Hepatic stellate cell (primary cell): ENCODE measurements around the gene RAD18.
A peak's percentile ranks its signal among the peaks of the same experiment; 100 is the strongest.

Source experiments
- DNase-seq: peaks from one replicate; pipeline ENCODE4 v3.0.0; 2011; ENCODE audit warnings: low spot score

Gene RAD18

DNA sequence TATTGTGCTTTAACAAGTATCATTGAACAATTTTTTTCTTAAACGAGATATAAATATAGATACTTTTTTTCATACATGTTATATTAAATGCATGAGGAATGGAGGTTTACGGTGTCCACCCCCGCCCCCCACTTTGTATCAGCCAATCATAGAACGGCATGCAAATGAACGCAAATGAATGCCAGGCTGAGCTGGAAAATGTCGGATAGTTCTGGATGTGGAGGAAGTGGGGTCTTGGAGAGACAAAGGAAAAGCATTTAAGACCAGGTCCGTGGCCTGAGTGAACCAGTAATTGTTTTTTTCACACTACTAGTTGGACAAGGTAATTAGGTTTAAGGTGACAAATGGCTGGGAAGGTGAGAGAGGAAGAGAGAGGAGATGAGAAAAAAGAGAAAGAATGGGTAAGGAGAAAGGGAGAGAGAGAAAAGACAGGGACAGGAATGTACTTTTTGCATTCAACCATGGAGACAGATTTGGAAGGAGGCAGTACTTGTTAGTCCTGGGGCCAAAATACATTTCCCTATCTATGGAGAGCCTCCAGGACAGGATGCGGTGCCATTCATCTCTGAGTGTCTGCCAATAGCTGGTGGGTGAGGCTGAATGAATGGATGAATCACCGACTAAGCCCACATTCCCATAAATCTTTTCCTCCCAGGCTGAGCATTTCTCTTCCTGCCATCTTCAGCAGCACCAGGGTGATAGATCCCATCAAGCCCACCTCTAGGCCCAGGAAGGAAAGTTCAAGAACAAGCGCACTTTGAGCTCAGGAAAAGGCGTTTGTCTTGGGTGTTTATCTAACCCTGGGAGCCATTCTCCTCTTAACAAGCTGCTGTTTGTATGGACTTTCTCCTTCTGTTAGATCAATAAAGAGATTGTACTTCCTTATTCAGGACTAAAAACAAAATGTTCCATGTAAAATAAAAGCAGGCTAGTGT, 1.4 kb upstream of the RAD18 start:
- DNase-seq = no peak

DNA sequence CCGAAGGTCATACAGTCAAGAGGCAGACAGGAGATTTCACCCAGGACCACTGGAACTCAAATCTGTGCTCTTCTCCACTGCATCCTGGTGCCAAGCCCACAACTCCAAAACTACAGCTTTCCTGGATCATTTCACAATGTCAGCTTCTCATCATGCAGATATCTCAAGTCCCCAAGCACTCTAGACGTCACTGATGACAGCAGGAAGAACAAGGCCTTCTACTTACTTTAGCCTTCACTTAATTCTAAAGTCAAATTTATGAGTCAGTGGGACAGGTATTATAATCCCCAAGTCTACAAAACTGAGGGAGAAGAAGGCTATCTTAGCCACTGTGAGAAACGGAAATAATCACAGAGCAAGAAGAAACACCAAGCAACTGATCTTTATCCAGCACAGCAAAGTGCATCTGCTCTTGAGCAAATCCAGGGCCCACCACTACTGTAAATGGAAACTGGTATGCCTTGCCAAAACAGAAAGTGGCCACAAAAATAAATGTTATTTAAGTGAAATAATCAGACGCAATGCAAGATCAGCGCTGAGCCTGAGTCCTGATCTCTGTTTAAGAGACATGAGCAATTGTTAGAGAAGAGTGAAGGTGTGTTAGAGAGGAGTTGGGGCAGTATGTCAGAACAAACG, 928 bp downstream of the RAD18 start:
- no peak for DNase-seq

DNA sequence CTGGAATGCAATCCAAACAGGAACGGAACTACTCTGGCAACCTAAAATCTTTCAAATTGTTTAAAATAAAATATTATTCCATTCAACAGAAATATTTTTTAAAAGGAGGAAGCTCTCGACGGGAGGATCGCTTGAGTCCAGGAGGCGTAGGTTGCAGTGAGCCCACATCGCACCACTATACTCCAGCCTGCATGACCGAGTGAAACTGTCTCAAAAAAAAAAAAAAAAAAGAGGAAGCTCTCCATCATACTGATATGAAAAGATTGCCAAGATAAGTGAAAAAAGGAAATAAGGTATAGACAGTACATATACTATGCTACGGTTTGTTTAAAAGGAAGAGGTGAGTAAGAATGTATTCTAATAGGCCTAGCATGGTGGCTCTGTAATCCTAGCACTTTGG, 3.6 kb downstream of the RAD18 start:
- no peak for DNase-seq

DNA sequence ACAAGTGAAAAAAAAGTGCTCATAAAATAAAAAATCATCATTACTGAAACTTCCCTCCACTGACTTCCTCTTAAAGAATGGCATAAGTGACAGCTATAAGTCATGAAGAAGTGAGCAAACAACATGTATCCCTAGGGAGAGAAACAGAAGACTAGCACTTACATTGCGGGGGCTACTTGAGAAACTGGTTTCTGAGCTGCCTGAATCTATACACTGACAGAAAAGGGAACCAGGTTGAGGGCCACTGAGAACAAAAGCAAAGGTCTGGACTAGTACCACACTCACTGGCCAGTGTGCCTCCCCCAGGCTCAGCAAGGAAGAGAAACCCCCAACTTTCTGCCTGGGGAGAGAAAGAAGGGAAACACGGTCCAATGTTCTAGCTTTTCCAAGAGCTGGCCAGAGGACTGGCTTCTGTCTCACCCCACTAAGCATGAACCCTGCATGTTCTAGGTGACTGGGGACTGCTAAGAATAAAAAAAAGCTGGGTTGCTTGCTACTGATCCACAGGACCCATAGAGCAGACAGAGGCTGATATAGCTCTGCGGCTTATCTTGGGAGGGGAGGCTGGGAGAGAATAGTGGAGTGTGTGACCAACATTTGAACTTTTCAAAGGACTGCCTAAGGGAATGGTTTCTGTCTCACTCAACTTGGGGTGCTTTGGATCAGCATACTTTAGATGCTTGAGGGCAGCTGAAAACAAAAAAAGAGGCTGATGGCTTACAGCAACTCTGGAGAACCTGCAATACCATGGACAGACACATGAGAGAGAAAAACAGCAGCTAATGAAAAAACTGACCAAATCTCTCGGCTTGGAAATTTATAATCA, 8.1 kb downstream of the RAD18 start:
- DNase-seq = peak; percentile 46

GRCh38 chr3:8953313-8953712, 10.0 kb downstream of the RAD18 start:
- DNase-seq = no peak

DNA sequence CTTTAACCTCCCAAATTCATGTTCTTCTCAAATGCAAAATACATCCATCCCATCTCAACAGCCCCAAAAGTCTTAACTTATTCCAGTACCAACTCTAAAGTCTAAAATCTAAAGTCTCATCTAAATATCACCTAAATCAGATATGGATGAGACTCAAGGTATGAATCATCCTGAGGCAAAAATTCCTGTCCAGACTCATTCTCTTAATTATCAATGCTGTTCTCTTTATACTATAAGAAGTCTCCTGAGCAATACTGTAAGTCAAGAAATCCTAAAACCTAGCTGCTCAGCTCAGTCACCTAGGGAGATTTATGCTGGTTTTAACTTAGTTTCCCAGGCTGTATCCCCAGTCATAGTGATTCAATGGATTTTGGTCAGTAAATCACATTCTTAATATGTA, 11.1 kb downstream of the RAD18 start:
- no peak for DNase-seq

- DNase-seq = no peak
These were observed 17.2 kb downstream of the RAD18 start for GRCh38 chr3:8945890-8946600.

GRCh38 chr3:8942746-8943488, 20.4 kb downstream of the RAD18 start:
- DNase-seq = no peak

DNA sequence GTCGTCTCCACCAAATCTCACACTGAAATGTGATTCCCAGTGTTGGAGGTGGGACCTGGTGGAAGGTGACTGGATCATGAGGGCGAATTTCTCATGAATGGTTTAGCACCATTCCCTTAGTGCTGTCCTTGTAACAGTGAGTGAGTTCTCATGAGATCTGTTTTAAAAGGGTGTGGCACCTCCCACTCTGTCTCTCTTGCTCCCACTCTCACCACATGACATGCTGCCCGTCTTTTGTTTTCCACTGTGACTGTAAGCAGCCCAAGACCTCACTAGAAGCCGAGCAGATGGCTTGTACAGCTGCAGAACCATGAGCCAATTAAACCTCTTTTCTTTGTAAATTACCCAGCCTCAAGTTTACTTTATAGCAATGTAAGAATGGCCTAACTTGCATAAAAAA, 21.2 kb downstream of the RAD18 start:
- DNase-seq = no peak

DNA sequence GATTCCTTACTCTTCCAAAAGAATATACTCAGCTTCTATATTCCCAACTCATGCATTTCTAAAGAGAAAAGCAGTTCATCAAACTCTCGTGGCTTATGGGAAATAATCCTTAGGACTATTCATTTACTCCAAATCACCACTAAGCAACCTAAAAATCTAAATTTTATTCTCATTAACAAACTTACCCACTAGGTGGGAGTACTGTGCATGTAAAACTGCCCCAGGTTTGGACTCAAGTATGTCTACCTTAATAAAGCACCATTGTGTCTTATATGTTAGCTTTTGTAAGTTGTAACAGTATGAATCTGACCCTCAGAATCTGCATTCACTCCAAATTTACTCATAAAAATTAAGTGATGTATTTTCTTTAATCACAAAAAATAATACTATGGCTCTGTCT, 25.3 kb downstream of the RAD18 start:
- no peak for DNase-seq

DNA sequence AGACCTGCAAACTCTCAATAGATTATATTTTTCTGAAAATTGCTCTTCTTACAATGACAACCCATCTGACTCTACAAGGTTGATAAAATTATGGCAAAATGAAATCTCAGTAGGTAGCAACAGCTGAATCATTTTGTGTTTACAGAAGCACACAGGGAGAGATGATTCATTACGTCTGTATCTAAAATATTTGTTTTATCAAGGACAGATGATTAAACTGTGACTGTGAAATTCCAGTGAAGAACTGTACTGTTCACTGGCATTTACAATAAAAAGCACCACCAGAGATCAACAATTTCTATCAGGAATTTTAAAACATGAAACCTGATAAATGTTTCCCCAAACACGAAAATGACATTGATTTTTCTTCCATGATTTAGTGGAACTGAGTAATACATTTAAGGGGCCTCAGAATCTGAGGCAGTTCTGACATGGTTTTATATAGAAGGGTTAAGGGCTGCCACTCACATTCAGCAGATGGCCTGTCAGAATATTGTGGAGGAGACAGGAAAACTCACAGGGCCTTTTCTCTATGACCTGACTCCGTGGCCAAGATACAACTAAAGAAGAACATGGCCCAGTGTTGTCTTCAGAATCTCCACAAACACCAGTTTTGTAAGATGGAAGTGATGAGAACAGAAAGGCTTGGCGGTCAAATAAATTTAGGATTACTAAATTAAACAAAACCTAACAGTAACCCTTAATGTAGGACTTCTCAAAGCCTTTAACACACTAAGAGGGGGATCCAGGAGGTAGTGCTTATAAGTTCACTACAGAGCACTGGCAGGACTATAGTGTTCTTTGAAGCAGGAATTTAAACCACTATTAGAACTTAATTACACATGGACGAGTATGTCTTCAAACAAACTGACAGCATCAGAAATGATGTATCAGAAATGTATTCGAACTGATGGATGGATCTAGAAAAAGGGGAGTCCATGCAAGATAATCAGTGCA, 25.9 kb downstream of the RAD18 start:
- DNase-seq = peak; percentile 48

GRCh38 chr3:8932507-8932906, 30.8 kb downstream of the RAD18 start:
- DNase-seq = no peak

- no peak for DNase-seq
These were observed 31.9 kb downstream of the RAD18 start for GRCh38 chr3:8931342-8931741.

DNA sequence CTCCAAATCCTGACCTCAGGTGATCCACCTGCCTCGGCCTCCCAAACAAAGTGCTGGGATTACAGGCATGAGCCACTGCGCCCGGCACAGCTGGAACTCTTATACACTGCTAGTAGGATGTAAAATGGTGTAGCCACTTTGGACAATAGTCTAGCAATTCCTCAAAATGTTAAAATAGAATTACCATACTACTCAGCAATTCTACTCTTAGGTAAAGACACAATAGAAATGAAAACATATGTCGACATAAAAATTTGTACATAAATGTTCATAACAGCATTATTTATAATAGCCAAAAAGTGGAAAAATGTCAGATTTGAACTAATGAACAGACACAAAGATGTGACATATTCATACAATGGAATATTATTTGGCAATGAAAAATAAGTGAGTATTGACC, 33.4 kb downstream of the RAD18 start:
- no peak for DNase-seq

DNA sequence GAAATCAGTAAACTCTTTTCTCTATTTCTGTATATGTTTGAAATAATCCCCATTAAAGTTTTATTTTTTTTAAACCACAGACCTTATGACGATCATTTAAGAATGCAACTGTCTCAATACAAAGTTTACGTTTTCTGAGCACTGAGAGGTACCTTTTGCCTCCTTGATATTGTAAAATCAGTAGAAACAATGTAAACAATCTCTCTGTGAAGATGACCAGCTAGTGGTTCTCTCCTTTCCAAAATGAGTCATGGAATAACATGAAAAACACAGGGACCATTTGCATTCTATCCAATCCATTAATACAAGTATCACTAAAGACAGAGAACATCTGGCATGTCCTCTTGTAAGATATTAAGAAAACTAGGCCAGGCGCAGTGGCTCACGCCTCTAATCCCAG, 48.8 kb downstream of the RAD18 start:
- DNase-seq = no peak

GRCh38 chr3:8911781-8912180, 51.5 kb downstream of the RAD18 start:
- no peak for DNase-seq

GRCh38 chr3:8909160-8909559, 54.1 kb downstream of the RAD18 start:
- no peak for DNase-seq

DNA sequence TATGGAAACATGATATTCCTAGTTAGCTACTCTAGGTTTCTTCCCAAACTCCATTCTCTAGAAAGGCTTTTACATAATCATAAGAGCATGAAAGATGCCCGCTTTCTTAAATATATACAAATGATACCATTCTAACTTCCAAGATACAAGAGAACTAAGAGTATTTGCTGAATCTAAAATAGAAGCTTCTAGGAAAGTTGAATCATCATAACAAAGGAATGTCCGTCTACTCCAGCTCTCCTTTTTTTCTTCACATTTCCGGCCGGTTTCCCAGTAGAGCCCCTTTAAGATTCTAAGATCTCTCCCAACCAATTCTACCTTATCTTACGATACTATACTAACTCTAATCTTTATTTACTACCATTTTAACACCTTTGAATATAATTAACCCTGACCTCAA, 60.1 kb downstream of the RAD18 start:
- DNase-seq = no peak

DNA sequence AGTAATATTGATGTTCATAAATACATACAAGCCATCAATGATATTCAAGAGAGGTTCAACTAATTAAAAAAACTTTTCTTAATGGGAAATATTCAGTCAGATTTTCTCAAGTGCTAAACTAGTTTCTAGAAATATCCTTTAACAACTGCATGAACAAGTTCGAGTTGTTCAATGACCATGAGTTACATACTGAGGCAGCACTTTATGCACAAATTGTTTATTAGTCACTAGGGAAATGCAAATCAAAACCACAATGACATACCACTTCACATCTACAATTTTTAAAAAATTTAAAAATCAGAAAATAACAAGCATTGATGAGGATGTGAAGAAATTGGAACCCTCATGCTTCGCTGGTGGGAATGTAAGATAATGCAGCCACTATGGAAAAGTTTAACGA, 62.4 kb downstream of the RAD18 start:
- DNase-seq = no peak

GRCh38 chr3:8899876-8900460, 63.3 kb downstream of the RAD18 start:
- DNase-seq = no peak
